MCF 10A (cell line): ENCODE data around the gene LRP1B. TPM values are rescaled to one million over a fixed set of nuclear protein-coding genes. Genes with fewer than 3 reads are reported as not detected.

Experiments
- BruUV-seq: library from RNA; stranded (reverse); fragments of 400-500 nt; replicated peaks from 2 replicates; lab custom pipeline; 2021; lab: Mats Ljungman, UMichigan
- CTCF ChIA-PET: fragments of 300-600 bp; sonication (Branson Sonifier 250); formaldehyde crosslinking; extraction: SDS; loops from one replicate; lab custom pipeline; 2021; ENCODE audit warnings: antibody characterized with exemption, inconsistent platforms; lab: Yijun Ruan, JAX
- POLR2A ChIA-PET: fragments of 300-600, 350-650 bp; sonication (Branson Sonifier 250); formaldehyde crosslinking; extraction: SDS; loops from one replicate; lab custom pipeline; 2020; ENCODE audit warnings: antibody characterized with exemption, inconsistent platforms; lab: Yijun Ruan, JAX
- DNase-seq: peaks from one replicate; pipeline ENCODE4 v3.0.0-alpha.2; 2018; ENCODE audit not compliant: unreplicated experiment
- H3K27ac Mint-ChIP-seq: one replicate; pipeline ENCODE4 v1.8.0; 2022; ENCODE audit warnings: mild to moderate bottlenecking, low read depth, mixed read lengths; ENCODE audit not compliant: unreplicated experiment
- H3K27me3 Mint-ChIP-seq: one replicate; pipeline ENCODE4 v1.8.0; 2022; ENCODE audit warnings: mixed read lengths; ENCODE audit not compliant: insufficient read depth, unreplicated experiment
- H3K36me3 Mint-ChIP-seq: one replicate; pipeline ENCODE4 v1.8.0; 2022; ENCODE audit warnings: mild to moderate bottlenecking, moderate library complexity, mixed read lengths; ENCODE audit not compliant: insufficient read depth, unreplicated experiment
- H3K4me1 Mint-ChIP-seq: one replicate; pipeline ENCODE4 v1.8.0; 2022; ENCODE audit warnings: mixed read lengths; ENCODE audit not compliant: insufficient read depth, unreplicated experiment
- H3K4me3 Mint-ChIP-seq: one replicate; pipeline ENCODE4 v1.8.0; 2022; ENCODE audit warnings: mild to moderate bottlenecking, moderate library complexity, mixed read lengths; ENCODE audit not compliant: unreplicated experiment
- H3K9me3 Mint-ChIP-seq: one replicate; pipeline ENCODE4 v1.8.0; 2022; ENCODE audit warnings: mixed read lengths; ENCODE audit not compliant: unreplicated experiment
- CTCF ChIP-seq: fragments of 200-600 bp; IDR thresholded peaks from one replicate; pipeline ENCODE4 v1.8.0; 2022; ENCODE audit warnings: antibody characterized with exemption, mild to moderate bottlenecking; ENCODE audit not compliant: unreplicated experiment
- intact Hi-C: fragments of 100-400 bp; cut with micrococcal nuclease; formaldehyde crosslinking; loops from 2 replicates; pipeline ENCODE4 v1.14.1; 2022
- total RNA-seq: library from RNA; stranded (reverse); gene quantifications from 2 replicates; pipeline ENCODE4 v1.2.3, GENCODE V29; 2022

LRP1B gene
- total RNA-seq, 1 experiment from 2014 or later = not detected

GRCh38 chr2:140200307-140200706 is 1930.5 kb downstream of the LRP1B start:
- Mint-ChIP-seq H3K4me3 (no peak overlapping the region), H3K4me1 (no peaks in the 10 kb centered on the region), H3K27me3 (peaks cover 12% of the 10 kb centered on the region), H3K36me3 (no peaks in the 10 kb centered on the region), H3K27ac (no peak overlapping the region), H3K9me3 (no peaks in the 10 kb centered on the region)
- BruUV-seq = no TSS peak
- POLR2A ChIA-PET = interaction anchor here (0.6 kb wide), 1 partner anchor 725 kb away, joined by 3 read pairs; no protein-coding TSS in a partner anchor
- intact Hi-C loops = no loop called here
- no peak for TF ChIP-seq CTCF
- CTCF ChIA-PET = interaction anchor here (0.6 kb wide), 3 partner anchors 45 to 119 kb away, joined by 3 read pairs; no protein-coding TSS in a partner anchor
- no peak for DNase-seq

DNA sequence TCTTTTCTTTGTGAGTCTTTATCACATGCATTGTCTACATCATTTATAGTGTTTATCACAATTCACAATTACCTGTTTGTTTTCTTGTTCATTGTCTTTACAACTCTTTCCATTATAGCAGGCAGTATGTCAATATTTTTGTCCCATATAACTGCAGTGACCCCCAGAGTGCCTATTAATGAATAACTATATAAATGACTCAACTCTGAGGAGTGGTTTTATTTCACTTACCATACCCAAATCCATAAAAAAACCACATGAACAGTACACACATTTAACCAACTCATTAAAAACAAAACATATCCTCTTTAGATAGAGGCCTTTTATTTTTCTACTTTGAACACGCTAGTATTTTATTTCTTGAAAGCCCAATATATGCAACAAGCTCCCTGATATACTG is 1931.5 kb downstream of the LRP1B start:
- no peaks in the 10 kb centered on the region for H3K9me3 Mint-ChIP-seq
- CTCF ChIA-PET = interaction anchor here (0.7 kb wide), 1 partner anchor 62 kb away, joined by 3 read pairs; no protein-coding TSS in a partner anchor
- POLR2A ChIA-PET = no interaction called here

DNA sequence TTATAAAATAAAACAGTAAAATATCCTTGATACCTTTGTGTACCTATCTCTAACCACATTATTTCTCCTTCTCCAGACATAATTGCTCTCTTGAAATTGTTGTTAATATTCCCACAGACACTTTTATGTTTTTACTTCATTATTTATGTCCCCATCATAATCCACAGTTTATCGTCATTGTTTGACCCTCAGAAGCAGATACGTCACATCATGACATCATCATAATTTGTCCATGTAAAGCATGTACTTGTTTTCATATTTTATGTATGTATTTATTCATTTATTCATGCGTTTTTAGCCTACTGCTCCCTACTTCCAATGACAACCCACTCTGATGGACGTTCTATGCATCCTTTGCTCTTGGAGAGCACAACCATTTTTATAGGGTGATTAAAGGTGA is 1943.7 kb downstream of the LRP1B start:
- Mint-ChIP-seq H3K36me3 (no peaks in the 10 kb centered on the region), H3K27me3 (peaks cover 68% of the 10 kb centered on the region), H3K27ac (no peak overlapping the region), H3K9me3 (no peaks in the 10 kb centered on the region), H3K4me3 (no peak overlapping the region), H3K4me1 (no peaks in the 10 kb centered on the region)
- ChIA-PET CTCF (no interaction called here), POLR2A (no interaction called here)
- DNase-seq = no peak
- no TSS peak for BruUV-seq
- intact Hi-C loops = no loop called here
- TF ChIP-seq CTCF = no peak

More for the DNA sequence above, 1931.5 kb downstream of the LRP1B start:
- Mint-ChIP-seq H3K27me3 (peaks cover 14% of the 10 kb centered on the region), H3K27ac (no peak overlapping the region), H3K4me3 (no peak overlapping the region), H3K36me3 (no peaks in the 10 kb centered on the region), H3K4me1 (no peaks in the 10 kb centered on the region)
- TF ChIP-seq CTCF = no peak
- intact Hi-C loops = no loop called here
- no peak for DNase-seq
- BruUV-seq = no TSS peak

DNA sequence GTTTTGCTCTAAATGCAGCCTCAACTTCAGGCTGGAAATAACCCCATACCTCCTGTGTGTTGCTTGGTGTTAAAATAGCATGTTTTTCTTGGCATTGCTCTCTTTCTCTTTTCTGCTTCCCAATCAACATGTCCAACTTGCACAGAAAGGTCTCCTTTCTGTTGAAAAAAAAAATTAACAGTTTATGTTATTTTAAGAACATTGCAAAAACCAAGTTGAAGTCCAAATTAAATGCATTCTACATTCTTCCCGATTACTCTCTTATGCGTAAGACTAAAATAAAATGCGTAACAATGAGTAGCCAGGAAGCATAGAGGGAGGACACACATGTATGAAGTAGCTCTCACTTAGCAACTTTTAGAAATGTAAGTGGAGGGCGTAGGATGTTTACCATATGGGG is 1944.5 kb downstream of the LRP1B start:
- Mint-ChIP-seq H3K27me3 (peaks cover 76% of the 10 kb centered on the region), H3K4me1 (no peaks in the 10 kb centered on the region), H3K36me3 (no peaks in the 10 kb centered on the region), H3K4me3 (no peak overlapping the region), H3K9me3 (no peaks in the 10 kb centered on the region), H3K27ac (no peak overlapping the region)
- no peak for DNase-seq
- CTCF ChIA-PET = no interaction called here
- TF ChIP-seq CTCF = no peak
- intact Hi-C loops = no loop called here
- BruUV-seq = no TSS peak
- POLR2A ChIA-PET = no interaction called here
